Measurements from ENCODE around the gene BAZ1A.
A peak's percentile ranks its signal among the peaks of the same experiment; 100 is the strongest.

BAZ1A gene

GRCh38 chr14:34888186-34888585 is 13.0 kb upstream of the BAZ1A start:
- H3K4me3 ChIP-seq (ENCODE audit: low read depth, low read length, poor library complexity, severe bottlenecking) = no peak overlapping the region
- no peaks in the 10 kb centered on the region for H3K79me2 ChIP-seq (ENCODE audit: insufficient read depth, low read length)
- H3K36me3 ChIP-seq (ENCODE audit: insufficient read depth, low read length) = no peaks in the 10 kb centered on the region
- no peaks in the 10 kb centered on the region for H3K27me3 ChIP-seq (ENCODE audit: insufficient read depth, low read length)
- H3K4me1 ChIP-seq (ENCODE audit: insufficient read depth, low read length, severe bottlenecking) = no peaks in the 10 kb centered on the region
- no peak for TF ChIP-seq EZH2 (IDR thresholded peaks at IDR 0.05; ENCODE audit: borderline replicate concordance, low read length)
- no peak for TF ChIP-seq CTCF (IDR thresholded peaks at IDR 0.05; ENCODE audit: low read length)
- no peaks in the 10 kb centered on the region for H4K20me1 ChIP-seq (ENCODE audit: insufficient read depth, low read length)
- H3F3A ChIP-seq (ENCODE audit: insufficient read depth, low read length) = no peaks in the 10 kb centered on the region
- H3K9me2 ChIP-seq (ENCODE audit: low read depth, low read length) = no peaks in the 10 kb centered on the region
- H3K4me2 ChIP-seq (ENCODE audit: low read length) = no peak overlapping the region
- no peak overlapping the region for H3K9ac ChIP-seq (ENCODE audit: low read length)
- no peak overlapping the region for H2AFZ ChIP-seq (ENCODE audit: low read length)
- no peak overlapping the region for H3K27ac ChIP-seq (ENCODE audit: low read depth, low read length, poor library complexity, severe bottlenecking)
- H3K9me3 ChIP-seq (ENCODE audit: low read length) = no peaks in the 10 kb centered on the region

GRCh38 chr14:34883954-34884353 is 8.8 kb upstream of the BAZ1A start:
- Histone ChIP-seq H3K27me3 (ENCODE audit: insufficient read depth, low read length) (no peaks in the 10 kb centered on the region), H3K4me3 (ENCODE audit: low read depth, low read length, poor library complexity, severe bottlenecking) (no peak overlapping the region), H2AFZ (ENCODE audit: low read length) (no peak overlapping the region), H3K79me2 (ENCODE audit: insufficient read depth, low read length) (no peaks in the 10 kb centered on the region), H4K20me1 (ENCODE audit: insufficient read depth, low read length) (no peaks in the 10 kb centered on the region), H3K9me3 (ENCODE audit: low read length) (no peaks in the 10 kb centered on the region), H3K4me1 (ENCODE audit: insufficient read depth, low read length, severe bottlenecking) (no peaks in the 10 kb centered on the region), H3K36me3 (ENCODE audit: insufficient read depth, low read length) (no peaks in the 10 kb centered on the region), H3K4me2 (ENCODE audit: low read length) (no peak overlapping the region), H3K9me2 (ENCODE audit: low read depth, low read length) (no peaks in the 10 kb centered on the region), H3F3A (ENCODE audit: insufficient read depth, low read length) (no peaks in the 10 kb centered on the region), H3K9ac (ENCODE audit: low read length) (no peak overlapping the region), H3K27ac (ENCODE audit: low read depth, low read length, poor library complexity, severe bottlenecking) (no peak overlapping the region)
- TF ChIP-seq CTCF (IDR thresholded peaks at IDR 0.05; ENCODE audit: low read length) (no peak), EZH2 (IDR thresholded peaks at IDR 0.05; ENCODE audit: borderline replicate concordance, low read length) (no peak)

GRCh38 chr14:34874386-34875030 is 652 bp downstream of the BAZ1A start:
- Histone ChIP-seq H3K9me2 (ENCODE audit: low read depth, low read length) (no peaks in the 10 kb centered on the region), H3K36me3 (ENCODE audit: insufficient read depth, low read length) (peaks cover 22% of the 10 kb centered on the region; the same call in 1 of the 2 replicates), H3K4me3 (ENCODE audit: low read depth, low read length, poor library complexity, severe bottlenecking) (peak overlapping the region; percentile 99), H2AFZ (ENCODE audit: low read length) (0 out of 2 replicates have a peak overlapping the region, but pooled peaks have one; percentile 54), H4K20me1 (ENCODE audit: insufficient read depth, low read length) (no peaks in the 10 kb centered on the region), H3K9ac (ENCODE audit: low read length) (peak overlapping the region; percentile 87), H3K4me1 (ENCODE audit: insufficient read depth, low read length, severe bottlenecking) (peaks cover 23% of the 10 kb centered on the region), H3K9me3 (ENCODE audit: low read length) (no peaks in the 10 kb centered on the region), H3F3A (ENCODE audit: insufficient read depth, low read length) (no peaks in the 10 kb centered on the region), H3K27me3 (ENCODE audit: insufficient read depth, low read length) (no peaks in the 10 kb centered on the region), H3K27ac (ENCODE audit: low read depth, low read length, poor library complexity, severe bottlenecking) (peak overlapping the region; percentile 79), H3K4me2 (ENCODE audit: low read length) (peak overlapping the region; percentile 96), H3K79me2 (ENCODE audit: insufficient read depth, low read length) (peaks cover 44% of the 10 kb centered on the region)
- TF ChIP-seq CTCF (IDR thresholded peaks at IDR 0.05; ENCODE audit: low read length) (peak; percentile 18; the same call in 1 of the 2 replicates), EZH2 (IDR thresholded peaks at IDR 0.05; ENCODE audit: borderline replicate concordance, low read length) (no peak)
